WTC11 (cell line): Measurements from ENCODE around the gene PFN2.

Source experiments
- HMGA2 ChIP-seq: fragments of 250-450 bp; sonication (Bioruptor Pico); IDR thresholded peaks from 2 replicates; pipeline ENCODE4 v1.4.0; 2021; ENCODE audit warnings: mild to moderate bottlenecking, moderate library complexity
- JUN ChIP-seq: sonication (generic); formaldehyde crosslinking; IDR thresholded peaks from 2 replicates; pipeline ENCODE4 v1.8.0; 2023; ENCODE audit warnings: mild to moderate bottlenecking, missing genetic modification reagents
- NR2C2 ChIP-seq: sonication (generic); formaldehyde crosslinking; IDR thresholded peaks from 2 replicates; pipeline ENCODE4 v1.8.0; 2022; ENCODE audit warnings: mild to moderate bottlenecking, missing genetic modification reagents
- NR3C1 ChIP-seq: sonication (generic); formaldehyde crosslinking; conservative IDR thresholded peaks from 2 replicates; pipeline ENCODE4 v1.8.1; 2023; ENCODE audit warnings: low read depth, mild to moderate bottlenecking, missing genetic modification reagents
- SP1 ChIP-seq: sonication (generic); formaldehyde crosslinking; conservative IDR thresholded peaks from 2 replicates; pipeline ENCODE4 v1.8.1; 2022; ENCODE audit warnings: missing genetic modification reagents
- TF ChIP-seq, protein P1 (sequence below): sonication (generic); formaldehyde crosslinking; IDR thresholded peaks from 2 replicates; pipeline ENCODE4 v1.8.1; 2022; ENCODE audit warnings: mild to moderate bottlenecking, moderate library complexity, missing genetic modification reagents
- TF ChIP-seq, protein P2 (sequence below): fragments of 200-600 bp; IDR thresholded peaks from 2 replicates; pipeline ENCODE4 v1.8.0; 2022; ENCODE audit warnings: antibody characterized with exemption

DNA sequence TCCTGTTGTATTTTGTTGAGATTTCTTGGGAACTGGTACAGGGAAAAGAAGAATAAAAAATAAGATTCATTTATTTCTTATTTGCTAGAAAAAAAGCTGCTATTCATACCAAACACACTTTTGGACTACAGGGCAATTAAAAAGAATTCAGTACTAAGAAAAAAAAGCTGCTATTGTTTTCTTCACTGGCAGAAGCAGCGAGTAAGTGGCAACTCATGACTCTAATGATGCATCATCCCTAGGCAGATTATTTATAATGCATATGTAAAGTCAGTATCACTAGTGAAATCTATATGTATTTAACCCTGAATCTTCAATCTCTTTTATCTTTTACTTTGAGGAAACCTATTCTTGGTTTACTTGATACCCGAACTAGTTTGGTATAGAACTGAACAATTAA lies 15.2 kb downstream of the PFN2 start:
- TF ChIP-seq NR2C2 (CRISPR knock-in tag) (no peak), HMGA2 (CRISPR knock-in tag) (no peak), NR3C1 (no peak), JUN (CRISPR knock-in tag) (no peak), SP1 (CRISPR knock-in tag) (no peak)
- TF ChIP-seq, protein P1, sequence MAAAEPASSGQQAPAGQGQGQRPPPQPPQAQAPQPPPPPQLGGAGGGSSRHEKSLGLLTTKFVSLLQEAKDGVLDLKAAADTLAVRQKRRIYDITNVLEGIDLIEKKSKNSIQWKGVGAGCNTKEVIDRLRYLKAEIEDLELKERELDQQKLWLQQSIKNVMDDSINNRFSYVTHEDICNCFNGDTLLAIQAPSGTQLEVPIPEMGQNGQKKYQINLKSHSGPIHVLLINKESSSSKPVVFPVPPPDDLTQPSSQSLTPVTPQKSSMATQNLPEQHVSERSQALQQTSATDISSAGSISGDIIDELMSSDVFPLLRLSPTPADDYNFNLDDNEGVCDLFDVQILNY (CRISPR knock-in tag), result no peak
- TF ChIP-seq, protein P2, sequence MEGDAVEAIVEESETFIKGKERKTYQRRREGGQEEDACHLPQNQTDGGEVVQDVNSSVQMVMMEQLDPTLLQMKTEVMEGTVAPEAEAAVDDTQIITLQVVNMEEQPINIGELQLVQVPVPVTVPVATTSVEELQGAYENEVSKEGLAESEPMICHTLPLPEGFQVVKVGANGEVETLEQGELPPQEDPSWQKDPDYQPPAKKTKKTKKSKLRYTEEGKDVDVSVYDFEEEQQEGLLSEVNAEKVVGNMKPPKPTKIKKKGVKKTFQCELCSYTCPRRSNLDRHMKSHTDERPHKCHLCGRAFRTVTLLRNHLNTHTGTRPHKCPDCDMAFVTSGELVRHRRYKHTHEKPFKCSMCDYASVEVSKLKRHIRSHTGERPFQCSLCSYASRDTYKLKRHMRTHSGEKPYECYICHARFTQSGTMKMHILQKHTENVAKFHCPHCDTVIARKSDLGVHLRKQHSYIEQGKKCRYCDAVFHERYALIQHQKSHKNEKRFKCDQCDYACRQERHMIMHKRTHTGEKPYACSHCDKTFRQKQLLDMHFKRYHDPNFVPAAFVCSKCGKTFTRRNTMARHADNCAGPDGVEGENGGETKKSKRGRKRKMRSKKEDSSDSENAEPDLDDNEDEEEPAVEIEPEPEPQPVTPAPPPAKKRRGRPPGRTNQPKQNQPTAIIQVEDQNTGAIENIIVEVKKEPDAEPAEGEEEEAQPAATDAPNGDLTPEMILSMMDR, result no peak
